Right lobe of liver (tissue), 6 donors: ENCODE results near the gene PI16. TPM values are rescaled to one million over a fixed set of nuclear protein-coding genes. Genes with fewer than 3 reads are reported as not detected.

Experiments
- ATAC-seq, 4 donors: fragments of 200-7000 bp; cut with Tn5 transposase; one replicate each; pipeline ENCODE4 v1.9.1; 2020; ENCODE audit warnings: mild to moderate bottlenecking in 4 of 4, moderate library complexity in 4 of 4
- DNase-seq, 3 donors: peaks; one replicate each; pipeline ENCODE4 v3.0.0-alpha.2; 2020
- H3K27ac ChIP-seq, 3 donors: fragments of 200-600 bp; one replicate each; pipeline ENCODE4 v1.8.0; 2022
- H3K27me3 ChIP-seq, 2 donors: fragments of 200-600 bp; one replicate each; pipeline ENCODE4 v1.8.0; 2022
- H3K36me3 ChIP-seq, 4 donors: fragments of 200-600 bp; sonication (generic) in 1 of 4; one replicate each; pipeline versions ENCODE4 v1.5.1 to v1.8.0; 2017 to 2022; ENCODE audit warnings: control low read depth in 1 of 4
- H3K4me1 ChIP-seq, 4 donors: fragments of 200-600 bp; sonication (generic) in 1 of 4; one replicate each; pipeline versions ENCODE4 v1.5.1 to v1.8.0; 2017 to 2022; ENCODE audit warnings: control low read depth in 1 of 4
- H3K4me3 ChIP-seq, 3 donors: fragments of 200-600 bp; one replicate each; pipeline ENCODE4 v1.8.0; 2022
- H3K9me3 ChIP-seq, 4 donors: fragments of 200-600 bp; sonication (generic) in 1 of 4; one replicate each; pipeline versions ENCODE4 v1.5.1 to v1.8.0; 2017 to 2022; ENCODE audit warnings: control low read depth in 1 of 4
- POLR2A ChIP-seq: fragments of 450-650 bp; IDR thresholded peaks from one replicate; pipeline ENCODE4 v1.6.1; 2017; ENCODE audit warnings: antibody characterized with exemption, mild to moderate bottlenecking
- whole genome bisulfite sequencing: methylation state at CpG from one replicate; pipeline ENCODE4 v1.1.6; 2018; ENCODE audit warnings: low coverage, low lambda C conversion rate; ENCODE audit not compliant: insufficient coverage; ENCODE audit errors: missing lambda C conversion rate; 5-methylcytosine and 5-hydroxymethylcytosine counted together
- intact Hi-C, 2 donors: fragments of 100-400 bp; cut with DNase I; formaldehyde crosslinking; loops; one replicate each; pipeline versions ENCODE4 v1.11.2 to v1.14.1; 2022
- total RNA-seq, 6 experiments: library from RNA; depleted of rRNA in 2 of 6; stranded (reverse); fragments of >200 nt in 2 of 6; fragmentation: NEBNext Ultra II Directional in 3 of 6; extraction: Animal tissue kit (Norgen Biotek cat#: 25700) in 3 of 6; gene quantifications; one replicate each; pipeline versions ENCODE4 v1.1.0 to v1.2.4, GENCODE V29; 2016 to 2023
- TF ChIP-seq, protein P1 (sequence below), 4 donors: fragments of 200-600 bp in 3 of 4; fragments of 450-650 bp in 1 of 4; IDR thresholded peaks; one replicate each; pipeline versions ENCODE4 v1.5.1 to v1.8.0; 2016 to 2022; ENCODE audit warnings: antibody characterized with exemption in 4 of 4, mild to moderate bottlenecking in 2 of 4
- donor health status: DM: no; HTN: yes; CAD: no.
- donor health status: DM: no; HTN: no; CAD: no.
- donor health status: DM: no; HTN: no; CAD: no.
- donor health status: DM: no; HTN: yes; CAD: no.
- donor health status: DM: no; HTN: yes; CAD: no.

PI16 gene
- total RNA-seq, 6 experiments from 2014 or later: 0.11 to 0.42 TPM; not detected in 4

DNA sequence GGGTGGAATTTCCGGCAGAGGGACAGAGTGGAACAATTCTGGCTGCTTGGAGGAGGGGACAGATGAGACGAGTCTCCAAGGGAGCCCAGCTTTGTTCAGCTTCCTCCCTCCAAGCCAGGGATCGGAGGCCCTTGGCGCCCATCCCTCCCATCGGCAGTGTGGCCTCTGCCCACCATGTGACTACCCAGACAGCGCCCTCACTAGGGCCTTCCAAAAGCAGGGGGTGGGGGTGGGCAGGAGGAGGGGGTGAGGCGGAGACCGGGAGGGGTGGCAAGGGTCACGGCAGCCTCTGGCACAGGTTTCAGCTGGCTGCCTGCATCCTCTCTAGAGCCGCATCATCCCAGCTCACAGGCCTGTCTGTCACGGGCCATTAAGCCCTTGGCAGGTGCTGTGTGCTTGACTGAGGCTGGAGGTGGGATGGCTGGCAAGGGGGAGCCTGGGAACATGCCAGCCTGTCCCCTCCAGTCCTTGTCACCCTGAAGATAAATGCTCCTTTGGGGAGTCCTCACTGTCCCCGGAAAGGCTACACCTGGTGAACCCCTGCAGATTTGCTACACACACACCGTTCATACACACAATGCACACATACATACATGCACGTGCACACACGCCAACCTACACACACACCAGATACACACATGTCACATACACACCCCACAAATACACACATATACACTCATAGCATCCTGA is 44.7 kb downstream of the PI16 start:
- TF ChIP-seq, protein P1, sequence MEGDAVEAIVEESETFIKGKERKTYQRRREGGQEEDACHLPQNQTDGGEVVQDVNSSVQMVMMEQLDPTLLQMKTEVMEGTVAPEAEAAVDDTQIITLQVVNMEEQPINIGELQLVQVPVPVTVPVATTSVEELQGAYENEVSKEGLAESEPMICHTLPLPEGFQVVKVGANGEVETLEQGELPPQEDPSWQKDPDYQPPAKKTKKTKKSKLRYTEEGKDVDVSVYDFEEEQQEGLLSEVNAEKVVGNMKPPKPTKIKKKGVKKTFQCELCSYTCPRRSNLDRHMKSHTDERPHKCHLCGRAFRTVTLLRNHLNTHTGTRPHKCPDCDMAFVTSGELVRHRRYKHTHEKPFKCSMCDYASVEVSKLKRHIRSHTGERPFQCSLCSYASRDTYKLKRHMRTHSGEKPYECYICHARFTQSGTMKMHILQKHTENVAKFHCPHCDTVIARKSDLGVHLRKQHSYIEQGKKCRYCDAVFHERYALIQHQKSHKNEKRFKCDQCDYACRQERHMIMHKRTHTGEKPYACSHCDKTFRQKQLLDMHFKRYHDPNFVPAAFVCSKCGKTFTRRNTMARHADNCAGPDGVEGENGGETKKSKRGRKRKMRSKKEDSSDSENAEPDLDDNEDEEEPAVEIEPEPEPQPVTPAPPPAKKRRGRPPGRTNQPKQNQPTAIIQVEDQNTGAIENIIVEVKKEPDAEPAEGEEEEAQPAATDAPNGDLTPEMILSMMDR (IDR thresholded peaks at IDR 0.05): no peak
- TF ChIP-seq POLR2A: no peak
- DNase-seq (no peak), ATAC-seq (no peak)
- H3K4me1 ChIP-seq: peaks cover 0 to 14% (median 6%) of the 10 kb centered on the region in 4 donors
- intact Hi-C loops: no loop called here
- 72% methylated on average over 4 of the region's 15 CpGs for WGBS
- no peaks in the 10 kb centered on the region for H3K36me3 ChIP-seq
- H3K27ac ChIP-seq: peak overlapping the region in 1 of 3 donors; percentile 44
- no peaks in the 10 kb centered on the region for H3K27me3 ChIP-seq
- no peaks in the 10 kb centered on the region for H3K9me3 ChIP-seq
- H3K4me3 ChIP-seq: no peak overlapping the region

DNA sequence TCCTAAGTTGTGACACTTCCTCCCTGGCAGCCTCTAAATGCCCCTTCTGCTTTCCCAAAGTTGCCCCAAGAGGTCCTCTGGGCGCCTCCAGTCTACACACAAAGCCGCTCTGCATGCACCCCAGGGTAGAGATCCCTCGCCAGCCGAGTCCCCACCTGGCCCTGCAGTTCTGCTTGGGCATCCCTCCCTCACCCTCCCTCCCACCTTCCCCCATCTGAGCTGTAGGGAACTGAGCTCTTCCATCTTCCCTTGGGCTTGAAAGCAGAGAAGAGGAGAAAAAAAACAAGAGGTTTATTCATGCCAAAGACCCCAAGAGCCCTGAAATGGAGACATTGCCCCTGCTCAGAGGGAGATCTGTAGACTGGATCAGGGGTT is 45.2 kb downstream of the PI16 start:
- TF ChIP-seq, protein P1 (IDR thresholded peaks at IDR 0.05): no peak
- Histone ChIP-seq H3K9me3 (no peaks in the 10 kb centered on the region), H3K4me3 (no peak overlapping the region), H3K4me1 (peaks cover 0 to 14% (median 6%) of the 10 kb centered on the region in 4 donors), H3K36me3 (no peaks in the 10 kb centered on the region), H3K27ac (no peak overlapping the region), H3K27me3 (no peaks in the 10 kb centered on the region)
- WGBS: no CpG with 5 or more reads among the region's 4 CpGs
- ATAC-seq (no peak), DNase-seq (no peak)
- intact Hi-C loops: no loop called here

GRCh38 chr6:37004044-37004980 is 49.8 kb downstream of the PI16 start:
- Histone ChIP-seq H3K27ac (no peak overlapping the region), H3K4me1 (no peaks in the 10 kb centered on the region), H3K27me3 (no peaks in the 10 kb centered on the region), H3K9me3 (no peaks in the 10 kb centered on the region), H3K4me3 (no peak overlapping the region), H3K36me3 (no peaks in the 10 kb centered on the region)
- 85% methylated on average over 5 of the region's 11 CpGs for WGBS
- DNase-seq (no peak), ATAC-seq (no peak)
- no peak for TF ChIP-seq POLR2A
- TF ChIP-seq, protein P1 (IDR thresholded peaks at IDR 0.05): no peak
- intact Hi-C loops: no loop called here

GRCh38 chr6:37005061-37005810 is 50.7 kb downstream of the PI16 start, which contains the start of gene FGD2:
Gene FGD2 (plus strand): TSS chr6:37005655. CDS start chr6:37005818, 163 bp downstream.
- no peak within 1 kb of the TSS for H3K27ac ChIP-seq
- no peaks in the 10 kb centered on the region for H3K36me3 ChIP-seq
- H3K9me3 ChIP-seq: no peaks in the 10 kb centered on the region
- H3K27me3 ChIP-seq: no peaks in the 10 kb centered on the region
- ATAC-seq (peak; percentile 15 to 36 (median 30)), DNase-seq (no peak)
- 72% methylated on average over 7 of the region's 14 CpGs for WGBS
- peak within 1 kb of the TSS; percentile 9 to 39 (median 30) for H3K4me3 ChIP-seq
- H3K4me1 ChIP-seq: no peaks in the 10 kb centered on the region
- intact Hi-C loops: no loop called here
- no peak for TF ChIP-seq POLR2A
- TF ChIP-seq, protein P1 (IDR thresholded peaks at IDR 0.05): no peak
